NCI-H2081 treated with DMSO at 0.1 percent for 48 hours (cell line): ENCODE data around the gene SLCO4A1.
"Not testable (repeated sequence)": the region's sequence is repeated elsewhere in the genome, so short reads cannot be mapped to it uniquely, and the experiment has no call there.

ENCODE experiments used
- DNase-seq: peaks from one replicate; lab custom pipeline; 2025; lab: John Stamatoyannopoulos, UW

SLCO4A1 gene

DNA sequence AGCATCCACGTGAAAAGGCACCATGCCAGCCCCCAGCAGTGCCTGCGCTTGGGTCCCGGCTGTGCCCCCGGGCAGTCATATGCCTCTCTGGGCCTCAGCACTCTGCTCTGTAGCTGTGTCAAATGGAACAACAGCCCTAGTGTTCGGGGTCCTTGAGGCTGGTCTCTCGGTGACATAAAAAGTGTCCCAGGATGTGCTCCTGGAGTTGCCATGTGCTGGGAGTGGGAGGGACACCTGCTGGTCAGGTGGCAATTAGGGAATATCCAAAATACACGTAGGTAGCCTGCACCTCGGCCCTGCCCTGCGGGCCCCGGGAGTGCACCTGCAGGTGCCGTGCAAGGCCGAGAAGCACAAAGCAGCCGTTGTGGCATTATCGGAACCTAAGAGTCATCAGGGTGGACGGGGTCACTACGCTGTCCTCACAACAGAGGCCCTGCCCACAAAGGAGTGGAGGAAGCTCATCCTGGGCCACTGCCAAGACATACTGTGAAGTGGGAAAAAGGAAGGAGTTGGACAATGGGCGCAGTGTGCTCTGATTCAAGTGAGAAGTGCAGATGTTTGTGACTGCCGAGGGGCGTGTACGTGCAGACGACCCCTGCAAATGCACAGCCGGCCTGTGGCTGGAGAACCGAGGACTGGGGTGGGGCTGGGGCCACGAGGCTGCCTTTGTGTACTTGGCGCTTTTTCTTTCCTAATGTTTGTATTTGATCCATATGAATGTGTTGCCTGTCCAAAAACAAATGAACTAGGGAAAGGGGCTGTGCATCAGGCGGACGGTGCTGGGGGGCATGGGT is 24.6 kb downstream of the SLCO4A1 start:
- no peak for DNase-seq

GRCh38 chr20:62667530-62668440 is 25.5 kb downstream of the SLCO4A1 start:
- no peak for DNase-seq

DNA sequence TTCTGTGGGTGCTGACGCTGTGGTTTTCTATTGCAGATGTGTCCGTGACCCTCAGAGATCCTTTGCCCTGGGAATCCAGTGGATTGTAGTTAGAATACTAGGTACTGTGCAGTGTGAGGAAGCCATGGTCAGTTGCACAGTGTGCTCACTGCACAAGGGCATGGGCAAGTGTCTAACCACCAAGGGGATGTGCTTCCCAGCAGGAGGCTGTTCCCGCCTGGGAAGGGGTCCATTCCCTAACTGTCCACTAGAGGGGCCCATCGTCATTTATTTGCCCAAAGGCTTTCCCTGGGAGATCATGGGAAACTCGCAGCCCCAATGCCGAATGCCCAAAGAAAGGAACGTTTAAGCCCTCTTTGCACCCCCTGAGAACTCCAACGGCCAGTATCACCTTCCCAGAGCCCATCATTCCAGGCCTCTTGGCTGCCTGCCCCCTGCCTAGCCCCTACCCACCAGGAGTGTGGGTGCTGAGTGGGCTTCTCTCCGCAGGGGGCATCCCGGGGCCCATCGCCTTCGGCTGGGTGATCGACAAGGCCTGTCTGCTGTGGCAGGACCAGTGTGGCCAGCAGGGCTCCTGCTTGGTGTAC is 26.2 kb downstream of the SLCO4A1 start:
- peak; percentile 14 for DNase-seq

DNA sequence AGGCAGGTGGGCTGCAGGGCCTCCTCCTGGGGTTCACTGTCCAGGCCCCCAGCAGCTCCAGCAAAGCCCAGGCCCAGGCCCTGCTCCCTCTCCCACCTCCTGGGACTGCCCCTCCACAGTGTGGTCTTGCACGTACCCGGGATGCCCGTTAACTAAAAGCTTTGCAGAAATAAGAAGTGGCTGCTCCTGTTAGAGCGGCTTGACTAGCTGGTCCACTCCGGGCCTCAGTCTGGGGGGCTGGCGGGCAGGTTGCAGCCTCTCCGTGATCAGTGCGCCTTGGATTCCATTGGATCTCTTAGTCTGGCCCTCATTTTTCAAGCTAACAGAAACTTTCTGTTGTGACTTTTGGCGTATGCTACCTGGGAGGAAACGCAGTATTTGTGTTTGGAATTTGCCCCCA is 26.9 kb downstream of the SLCO4A1 start:
- no peak for DNase-seq

DNA sequence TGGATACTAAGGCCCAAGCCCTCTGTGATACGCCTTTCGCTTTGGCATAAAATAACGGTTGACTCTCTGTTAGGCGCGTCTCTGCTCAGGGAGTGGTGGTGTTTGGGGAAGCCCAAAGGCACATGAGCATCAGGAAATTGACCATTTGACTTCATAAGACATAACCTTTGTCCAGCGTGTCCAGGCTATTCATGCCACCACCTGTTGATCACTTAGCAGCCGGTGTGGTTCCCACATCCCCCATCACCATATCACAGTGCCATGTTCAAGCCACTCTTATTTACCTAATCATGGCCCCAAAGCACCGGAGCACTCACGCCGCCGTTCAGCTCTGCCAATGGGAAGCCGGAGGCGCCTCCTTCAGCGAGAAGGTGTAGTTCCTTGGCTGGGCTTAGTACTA is 27.9 kb downstream of the SLCO4A1 start:
- no peak for DNase-seq

DNA sequence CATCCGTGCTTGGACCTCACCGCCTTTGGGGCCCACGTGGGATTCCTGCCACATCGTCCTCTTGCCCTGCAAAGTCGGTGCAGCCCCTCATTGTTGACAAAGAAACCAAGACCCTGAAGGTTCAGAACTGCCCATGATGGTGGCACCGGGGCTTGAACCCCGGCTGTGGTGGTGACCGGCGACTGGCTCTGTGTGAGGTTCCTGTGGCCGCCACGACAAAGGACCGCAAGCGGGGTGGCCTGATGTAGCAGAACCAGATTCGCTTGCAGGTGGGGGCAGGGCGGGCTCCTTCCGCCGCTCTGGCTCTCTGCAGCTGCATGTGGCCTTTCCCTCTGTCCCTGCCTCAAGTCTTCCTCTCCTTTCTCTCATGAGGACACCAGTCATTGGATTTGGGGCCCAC is 28.7 kb downstream of the SLCO4A1 start:
- no peak for DNase-seq

DNA sequence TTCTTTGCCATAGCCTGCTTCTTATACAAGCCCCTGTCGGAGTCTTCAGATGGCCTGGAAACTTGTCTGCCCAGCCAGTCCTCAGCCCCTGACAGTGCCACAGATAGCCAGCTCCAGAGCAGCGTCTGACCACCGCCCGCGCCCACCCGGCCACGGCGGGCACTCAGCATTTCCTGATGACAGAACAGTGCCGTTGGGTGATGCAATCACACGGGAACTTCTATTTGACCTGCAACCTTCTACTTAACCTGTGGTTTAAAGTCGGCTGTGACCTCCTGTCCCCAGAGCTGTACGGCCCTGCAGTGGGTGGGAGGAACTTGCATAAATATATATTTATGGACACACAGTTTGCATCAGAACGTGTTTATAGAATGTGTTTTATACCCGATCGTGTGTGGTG is 29.5 kb downstream of the SLCO4A1 start:
- DNase-seq, result no peak

DNA sequence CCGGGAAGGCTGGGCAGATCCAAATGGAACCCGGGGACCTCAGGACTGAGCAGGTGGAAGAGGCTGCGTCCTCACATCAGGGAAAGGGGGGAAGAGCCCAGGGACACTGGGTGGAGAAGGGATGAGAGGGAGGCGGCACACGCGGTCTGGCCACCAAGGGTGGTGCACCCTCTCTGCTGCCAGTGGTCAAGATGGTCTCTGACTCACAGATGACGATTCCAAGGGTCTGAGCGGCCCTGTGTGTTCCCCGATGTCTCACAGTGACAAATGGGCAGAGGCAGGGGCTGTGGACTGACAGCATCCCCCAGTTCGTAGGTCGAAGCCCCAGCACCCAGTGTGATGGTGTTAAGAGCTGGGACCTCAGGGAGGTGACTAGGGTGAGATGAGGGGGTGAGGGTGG is 32.1 kb downstream of the SLCO4A1 start:
- DNase-seq, result no peak

- DNase-seq, result no peak
Observed at GRCh38 chr20:62675156-62675876, 33.0 kb downstream of the SLCO4A1 start.

DNA sequence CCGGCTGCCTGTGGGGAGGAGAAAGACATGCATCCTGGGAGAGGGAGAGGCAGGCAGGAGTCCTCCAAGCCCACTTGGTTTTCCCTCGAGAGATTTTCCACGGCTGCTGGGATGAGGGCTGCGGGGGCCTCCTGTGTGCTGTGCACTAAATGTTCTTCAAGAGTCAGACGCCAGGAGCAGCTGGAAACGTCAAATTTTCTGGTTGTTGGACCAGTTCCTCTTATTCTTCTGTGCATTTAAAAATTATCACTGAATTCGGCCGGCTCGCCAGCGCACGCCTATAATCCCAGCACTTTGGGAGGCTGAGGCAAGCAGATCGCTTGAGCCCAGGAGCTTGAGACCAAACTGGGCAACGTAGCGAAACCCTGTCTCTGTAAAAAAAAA is 33.6 kb downstream of the SLCO4A1 start:
- no peak for DNase-seq

DNA sequence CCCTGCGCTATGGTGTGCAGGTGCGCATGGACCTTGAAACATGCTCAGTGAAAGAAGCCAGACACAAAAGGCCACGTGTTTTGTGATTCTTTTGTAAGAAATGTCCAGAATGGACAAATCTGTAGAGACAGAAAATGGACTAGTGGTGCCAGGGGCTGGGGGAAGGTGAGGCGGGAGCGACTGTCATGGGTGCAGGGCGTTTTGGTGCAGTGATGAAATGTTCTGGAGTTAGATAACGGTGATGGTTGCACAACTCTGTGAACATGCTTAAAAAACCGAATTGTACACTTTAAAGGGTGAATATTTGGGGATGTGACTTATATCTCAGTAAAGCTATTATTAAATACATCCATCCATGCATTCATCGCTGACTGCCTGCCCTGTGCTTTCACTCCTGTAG is 34.7 kb downstream of the SLCO4A1 start:
- DNase-seq, result no peak

GRCh38 chr20:62677678-62678077 is 35.4 kb downstream of the SLCO4A1 start:
- no peak for DNase-seq

DNA sequence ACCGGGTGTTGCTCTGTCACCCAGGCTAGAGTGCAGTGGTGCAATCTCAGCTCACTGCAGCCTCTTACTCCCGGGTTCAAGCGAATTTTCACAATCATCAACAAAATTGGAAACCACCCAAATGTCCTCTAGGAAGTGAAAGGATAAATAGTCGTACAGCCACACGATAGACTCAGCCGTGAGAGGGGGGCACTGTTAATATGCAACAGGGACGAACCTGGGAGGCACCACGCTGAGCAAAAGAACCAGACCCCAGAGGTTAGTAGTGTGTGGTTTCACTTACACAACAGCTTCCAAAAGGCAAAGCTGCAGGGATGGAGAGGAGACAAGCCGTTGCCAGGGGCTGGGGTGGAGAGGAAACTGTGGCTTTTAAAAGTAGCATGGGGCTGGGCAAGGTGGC is 36.2 kb downstream of the SLCO4A1 start:
- DNase-seq, result no peak

DNA sequence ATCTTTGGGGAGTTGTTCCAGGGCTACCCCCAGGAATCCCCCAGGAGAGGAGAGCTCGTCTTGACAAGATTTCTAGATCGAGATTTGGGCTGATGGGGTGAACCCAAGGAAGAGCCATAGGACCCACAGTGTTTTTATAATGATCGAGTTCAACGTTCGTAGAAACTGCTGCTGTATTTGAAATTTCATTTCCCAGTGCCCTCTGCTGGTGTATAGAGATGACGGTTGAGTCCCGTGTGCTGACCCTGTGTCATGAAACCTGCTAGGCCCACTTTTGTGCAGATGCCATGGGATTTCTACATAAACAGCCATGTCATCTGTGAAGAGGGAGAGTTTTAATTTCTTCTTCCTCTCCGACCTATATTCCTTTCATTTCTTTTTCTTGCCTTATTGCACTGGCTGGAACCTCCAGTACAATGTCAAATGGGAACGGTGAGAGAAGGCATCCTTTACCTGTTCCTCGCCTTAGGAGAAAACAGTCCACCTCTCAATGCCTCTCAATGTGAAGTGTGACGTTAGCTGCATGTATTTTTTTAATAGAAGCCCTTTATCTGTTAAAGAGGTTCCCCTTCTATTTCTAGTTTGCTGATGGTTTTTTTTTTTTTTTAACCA is 37.8 kb downstream of the SLCO4A1 start:
- DNase-seq, result no peak

DNA sequence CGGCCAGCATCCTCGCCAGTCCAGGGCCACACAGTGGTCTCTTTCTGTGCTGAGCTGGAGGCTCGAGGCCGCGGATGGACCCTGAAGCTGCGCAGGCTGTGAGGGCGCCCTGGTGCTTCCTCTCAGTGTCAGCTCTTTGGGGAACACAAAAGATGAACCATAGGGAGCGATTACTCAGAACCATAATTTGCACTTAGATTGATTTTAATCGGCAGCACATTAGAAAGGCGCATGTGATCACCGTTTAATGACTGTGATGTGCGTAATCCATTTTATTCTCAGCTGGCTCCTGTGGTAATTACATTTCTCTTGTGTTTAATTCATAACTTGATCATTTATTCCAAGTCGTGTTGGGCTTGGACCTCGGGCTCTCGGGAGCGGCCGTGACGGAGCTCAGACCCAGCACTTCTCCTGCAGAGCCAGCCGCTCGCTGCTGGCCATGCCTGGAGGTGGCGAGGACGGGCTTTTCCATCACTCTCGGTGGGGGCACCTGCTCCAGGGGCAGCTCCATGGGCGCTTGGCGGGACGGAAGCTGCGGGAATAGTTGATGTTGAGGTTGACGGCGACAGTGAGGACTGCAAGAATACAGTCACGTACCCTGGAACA is 40.7 kb downstream of the SLCO4A1 start:
- no peak for DNase-seq

GRCh38 chr20:62683660-62684322 is 41.5 kb downstream of the SLCO4A1 start:
- not testable (repeated sequence) for DNase-seq

- DNase-seq, result no peak
Observed at GRCh38 chr20:62684981-62685380, 42.7 kb downstream of the SLCO4A1 start.

GRCh38 chr20:62685781-62686555 is 43.7 kb downstream of the SLCO4A1 start:
- DNase-seq, result peak; percentile 30

DNA sequence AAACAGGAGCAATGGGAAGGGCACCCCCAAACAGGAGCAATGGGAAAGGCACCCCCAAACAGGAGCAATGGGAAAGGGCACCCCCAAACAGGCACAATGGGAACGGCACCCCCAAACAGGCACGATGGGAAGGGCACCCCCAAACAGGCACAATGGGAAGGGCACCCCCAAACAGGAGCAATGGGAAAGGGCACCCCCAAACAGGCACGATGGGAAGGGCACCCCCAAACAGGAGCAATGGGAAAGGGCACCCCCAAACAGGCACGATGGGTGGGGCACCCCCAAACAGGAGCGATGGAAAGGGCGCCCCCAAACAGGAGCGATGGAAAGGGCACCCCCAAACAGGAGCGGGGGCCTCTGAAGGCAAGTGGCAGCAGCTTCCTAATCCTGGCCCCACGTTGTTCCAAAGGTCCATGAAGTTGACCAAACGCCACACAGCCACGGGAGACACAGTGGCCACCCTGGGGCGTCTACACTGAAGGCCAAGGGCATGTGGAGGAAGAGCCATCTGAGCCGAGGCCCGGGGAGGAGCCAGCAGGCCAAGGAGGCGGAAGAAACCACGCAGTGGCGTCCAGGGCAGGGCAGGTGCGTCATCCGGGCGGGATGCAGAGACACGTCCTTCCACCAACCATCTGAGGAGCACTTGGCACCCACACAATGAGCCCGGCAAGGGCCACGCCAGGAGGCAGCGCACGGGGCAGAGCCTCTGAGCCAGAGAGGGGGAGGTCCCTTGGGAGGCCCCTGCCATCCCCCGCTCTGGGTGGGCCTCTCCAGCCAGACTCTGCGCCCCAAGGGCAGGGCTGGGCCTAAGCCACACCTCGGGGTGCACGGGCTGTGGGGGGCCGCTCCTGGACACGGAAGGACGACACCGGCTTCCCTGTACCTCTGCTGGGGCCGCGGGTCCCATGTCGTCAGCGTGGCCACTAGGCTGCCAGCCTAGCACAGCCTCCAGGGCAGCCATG is 44.8 kb downstream of the SLCO4A1 start:
- no peak for DNase-seq
